ENCODE results near the gene DNAJC19. TPM values are rescaled to one million over a fixed set of nuclear protein-coding genes. Genes with fewer than 3 reads are reported as not detected.

The DNAJC19 gene
- 42.2 and 42.4 TPM in 2 replicates for total RNA-seq

DNA sequence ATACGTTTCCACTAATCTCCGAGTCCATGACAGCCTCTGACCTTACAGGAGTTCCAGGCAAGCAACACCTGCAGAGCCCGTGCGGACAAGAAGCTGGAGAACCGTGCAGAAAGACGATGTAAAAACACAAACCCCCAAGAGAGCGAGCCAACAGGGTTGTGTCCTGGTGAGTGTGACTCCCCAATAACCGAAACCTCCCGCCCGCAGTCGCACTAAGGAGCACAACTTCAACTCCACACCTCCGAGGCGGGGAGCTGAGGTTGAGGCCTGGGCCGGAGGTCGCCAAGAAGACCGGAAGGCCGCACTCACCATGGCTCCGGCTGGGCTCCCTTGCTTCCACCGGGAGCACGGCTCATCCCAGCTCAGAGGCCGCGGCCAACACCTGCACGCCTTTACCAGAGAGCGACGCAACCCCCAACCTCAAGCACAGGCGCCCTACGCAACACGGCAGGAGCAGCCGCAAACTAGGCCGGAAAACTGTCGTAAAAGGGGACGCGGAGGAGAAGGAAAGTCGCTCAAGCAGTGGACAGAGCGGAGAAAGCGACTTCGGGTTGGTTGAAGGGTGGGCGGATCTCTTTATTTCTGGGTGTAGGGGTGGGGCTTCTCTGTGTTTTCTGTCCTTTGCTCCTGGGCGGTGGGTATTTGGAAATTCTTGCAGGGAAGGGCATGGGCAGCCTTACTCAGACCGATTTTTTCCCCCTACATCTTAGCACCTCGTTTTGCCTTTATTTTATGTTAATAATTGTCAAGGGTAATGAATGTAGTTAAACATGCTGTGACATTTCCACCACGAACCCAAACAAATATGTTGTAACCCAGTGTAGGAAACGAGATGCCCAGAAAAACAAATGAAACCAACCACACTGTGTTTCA, at the start of gene DNAJC19:
DNAJC19 (minus strand) TSS at position 446 of the 873 bp plus-strand sequence; CDS start at position 312, 134 bp downstream.

Other genes starting within 250 kb of the DNAJC19 start
- 190 and 203 TPM in 2 replicates for gene FXR1, start 77.1 kb downstream of the DNAJC19 start, total RNA-seq

Data from epithelial cell of umbilical artery (primary cell).